ENCODE measurements around the gene ARSD.

- no peak for TF ChIP-seq POLR2A (IDR thresholded peaks at IDR 0.05; ENCODE audit: control extremely low read depth in 1 of 2, low read depth in 2 of 2, low read length in 2 of 2)
- no peak for TF ChIP-seq TAF1 (IDR thresholded peaks at IDR 0.05; ENCODE audit: low read depth, low read length)
- no peak for TF ChIP-seq CTCF (IDR thresholded peaks at IDR 0.05; ENCODE audit: control extremely low read depth in 1 of 3, insufficient read depth in 1 of 3, low read depth in 1 of 3, low read length in 3 of 3)
- no peak for TF ChIP-seq CHD2 (IDR thresholded peaks at IDR 0.05; ENCODE audit: low read length)
- TF ChIP-seq MAX (IDR thresholded peaks at IDR 0.05): no peak
- TF ChIP-seq HDAC6 (IDR thresholded peaks at IDR 0.05; ENCODE audit: low read depth, low read length): no peak
- no peak for TF ChIP-seq TCF12 (IDR thresholded peaks at IDR 0.05; ENCODE audit: low read depth, low read length)
- no peak for TF ChIP-seq POLR2AphosphoS5 (IDR thresholded peaks at IDR 0.05; ENCODE audit: low read depth, low read length)
- TF ChIP-seq NANOG (IDR thresholded peaks at IDR 0.05; ENCODE audit: insufficient read depth, low read depth, low read length, poor library complexity, severe bottlenecking): no peak
Observed at GRCh38 chrX:2898846-2899512, 30.2 kb downstream of the ARSD start.
